IMR-90 (cell line): ENCODE results near the gene SPON1. TPM values are rescaled to one million over a fixed set of nuclear protein-coding genes. Genes with fewer than 3 reads are reported as not detected.

Source experiments
- ATAC-seq: fragments of 200-7000 bp; cut with Tn5 transposase; 2 replicates; pipeline ENCODE4 v1.9.1; 2020; ENCODE audit warnings: low read depth, mild to moderate bottlenecking, moderate library complexity
- BruUV-seq: library from RNA; stranded (reverse); fragments of 400-500 nt; replicated peaks from 2 replicates; lab custom pipeline; 2021; lab: Mats Ljungman, UMichigan
- CTCF ChIA-PET: fragments of 300-600 bp; formaldehyde crosslinking; extraction: SDS; loops from one replicate; lab custom pipeline; 2021; ENCODE audit warnings: antibody characterized with exemption; lab: Yijun Ruan, JAX
- POLR2A ChIA-PET: fragments of 300-600 bp; sonication (Branson Sonifier 250); formaldehyde crosslinking; loops from one replicate; lab custom pipeline; 2022; ENCODE audit warnings: antibody characterized with exemption; ENCODE audit not compliant: unreplicated experiment; lab: Charles Lee
- DNase-seq: peaks from one replicate; pipeline ENCODE4 v3.0.0; 2013
- H2AFZ ChIP-seq: replicated peaks from 2 replicates; pipeline ENCODE3; 2013; ENCODE audit warnings: low read length, mild to moderate bottlenecking; ENCODE audit not compliant: poor library complexity
- H2AK5ac ChIP-seq: 2 replicates; pipeline ENCODE4 v1.6.1; 2013; ENCODE audit warnings: low read depth, low read length, inconsistent platforms
- H2AK9ac ChIP-seq: replicated peaks from 2 replicates; pipeline ENCODE3; 2013; ENCODE audit warnings: mild to moderate bottlenecking, low read depth, low read length, moderate library complexity; ENCODE audit not compliant: poor library complexity
- H2BK120ac ChIP-seq: 2 replicates; pipeline ENCODE4 v1.6.1; 2013; ENCODE audit warnings: low read depth, low read length, inconsistent platforms
- H2BK15ac ChIP-seq: 3 replicates; pipeline ENCODE4 v1.6.1; 2013; ENCODE audit warnings: low read depth, low read length, inconsistent platforms
- H2BK20ac ChIP-seq: 2 replicates; pipeline ENCODE4 v1.6.1; 2013; ENCODE audit warnings: low read depth, mild to moderate bottlenecking, inconsistent platforms, low read length, moderate library complexity
- H2BK5ac ChIP-seq: 2 replicates; pipeline ENCODE4 v1.6.1; 2013; ENCODE audit warnings: mild to moderate bottlenecking, low read depth, low read length, inconsistent platforms; ENCODE audit not compliant: poor library complexity, severe bottlenecking
- H3K14ac ChIP-seq: replicated peaks from 2 replicates; pipeline ENCODE4 v1.6.1; 2013; ENCODE audit warnings: low read depth, low read length, inconsistent platforms
- H3K18ac ChIP-seq: 2 replicates; pipeline ENCODE4 v1.6.1; 2013; ENCODE audit warnings: low read depth, low read length, control low read depth
- H3K23ac ChIP-seq: 2 replicates; pipeline ENCODE4 v1.6.1; 2013; ENCODE audit warnings: low read depth, low read length, inconsistent platforms
- H3K27ac ChIP-seq: 2 replicates; pipeline ENCODE4 v1.5.1; 2013; ENCODE audit warnings: mild to moderate bottlenecking, control low read depth, low read length; ENCODE audit not compliant: insufficient read depth
- H3K27me3 ChIP-seq: 2 replicates; pipeline ENCODE4 v1.6.1; 2013; ENCODE audit warnings: low read length; ENCODE audit not compliant: control insufficient read depth, insufficient read depth
- H3K36me3 ChIP-seq: 2 replicates; pipeline ENCODE4 v1.6.1; 2013; ENCODE audit warnings: low read length, mixed read lengths; ENCODE audit not compliant: control insufficient read depth, insufficient read depth
- H3K4ac ChIP-seq: 2 replicates; pipeline ENCODE4 v1.6.1; 2013; ENCODE audit warnings: low read depth, low read length, inconsistent platforms
- H3K4me1 ChIP-seq: 2 replicates; pipeline ENCODE4 v1.6.1; 2013; ENCODE audit warnings: low read length, mixed read lengths; ENCODE audit not compliant: control insufficient read depth, insufficient read depth
- H3K4me2 ChIP-seq: 2 replicates; pipeline ENCODE4 v1.6.1; 2013; ENCODE audit warnings: low read depth, mild to moderate bottlenecking, control low read depth, low read length, moderate library complexity
- H3K4me3 ChIP-seq: 2 replicates; pipeline ENCODE4 v1.5.1; 2013; ENCODE audit warnings: low read depth, mild to moderate bottlenecking, control low read depth, low read length, moderate library complexity; ENCODE audit not compliant: insufficient read depth
- H3K56ac ChIP-seq: 2 replicates; pipeline ENCODE4 v1.6.1; 2013; ENCODE audit warnings: low read length, inconsistent platforms; ENCODE audit not compliant: insufficient read depth; ENCODE audit errors: extremely low read depth
- H3K79me1 ChIP-seq, 2 experiments: 2 replicates each; pipeline ENCODE4 v1.6.1; 2013; ENCODE audit warnings: low read length in 2 of 2, inconsistent platforms in 1 of 2, low read depth in 1 of 2
- H3K9ac ChIP-seq: 2 replicates; pipeline ENCODE4 v1.6.1; 2013; ENCODE audit warnings: low read depth, low read length, control low read depth
- H3K9me1 ChIP-seq: 2 replicates; pipeline ENCODE4 v1.6.1; 2013; ENCODE audit warnings: low read length, inconsistent platforms; ENCODE audit not compliant: insufficient read depth
- H3K9me3 ChIP-seq: 2 replicates; pipeline ENCODE4 v1.6.1; 2013; ENCODE audit warnings: low read length; ENCODE audit not compliant: control insufficient read depth, insufficient read depth
- H4K20me1 ChIP-seq: 2 replicates; pipeline ENCODE4 v1.6.1; 2013; ENCODE audit warnings: low read length, inconsistent platforms; ENCODE audit not compliant: insufficient read depth
- H4K5ac ChIP-seq: 2 replicates; pipeline ENCODE4 v1.6.1; 2013; ENCODE audit warnings: mild to moderate bottlenecking, low read depth, low read length, control low read depth
- H4K8ac ChIP-seq, 2 experiments: 2 replicates each; pipeline ENCODE4 v1.6.1; 2013; ENCODE audit warnings: low read depth in 2 of 2, low read length in 2 of 2, control low read depth in 1 of 2, inconsistent platforms in 1 of 2
- H4K91ac ChIP-seq: 2 replicates; pipeline ENCODE4 v1.6.1; 2013; ENCODE audit warnings: low read depth, low read length, inconsistent platforms; ENCODE audit not compliant: insufficient read depth
- FOS ChIP-seq: fragments of 150-350 bp; IDR thresholded peaks from 2 replicates; pipeline ENCODE4 v1.6.1; 2016; ENCODE audit warnings: low read depth, low read length
- MAFK ChIP-seq: IDR thresholded peaks from 2 replicates; pipeline ENCODE4 v1.6.1; 2012; ENCODE audit warnings: low read depth, low read length, improper control_type of control experiment
- SMC3 ChIP-seq: fragments of 150-350 bp; IDR thresholded peaks from 2 replicates; pipeline ENCODE4 v1.6.1; 2016; ENCODE audit warnings: low read depth, mild to moderate bottlenecking, antibody characterized with exemption, low read length, moderate library complexity
- WGBS, 2 experiments: methylation state at CpG; one replicate each; pipeline versions ENCODE4 v1.1.5 to v1.1.7; 2013; ENCODE audit warnings: missing lambda C conversion rate in 2 of 2; ENCODE audit not compliant: insufficient read length in 1 of 2; ENCODE audit errors: extremely low coverage in 2 of 2; 5-methylcytosine and 5-hydroxymethylcytosine counted together
- dilution Hi-C: fragments of 300-500 bp; cut with HindIII; formaldehyde crosslinking; loops from one replicate; pipeline ENCODE4 v1.14.3; 2018; ENCODE audit warnings: low sequenced_read_pairs; ENCODE audit not compliant: unreplicated experiment
- in situ Hi-C: fragments of 300-500 bp; cut with MboI; formaldehyde crosslinking; loops from 3 replicates; pipeline ENCODE4 v1.14.3; 2019; ENCODE audit warnings: low sequenced_read_pairs, inconsistent platforms, mixed read lengths
- intact Hi-C: fragments of 100-400 bp; cut with micrococcal nuclease; formaldehyde crosslinking; loops from 2 replicates; pipeline ENCODE4 v1.10.0; 2022
- polyA plus RNA-seq, 3 experiments: library from polyadenylated mRNA; depleted of rRNA; stranded (reverse); fragments of >200 nt; gene quantifications; 2 replicates each; pipeline ENCODE4 v1.2.3, GENCODE V29; 2012; ENCODE audit warnings: low replicate concordance in 1 of 3
- total RNA-seq: library from RNA; depleted of rRNA; stranded (reverse); fragments of >200 nt; gene quantifications from 2 replicates; pipeline ENCODE4 v1.2.3, GENCODE V29; 2012

Gene SPON1
- total and polyA plus RNA-seq, 2 of the 4 experiments (the other 2 are of a cell fraction), result 0.62 to 0.72 TPM

DNA sequence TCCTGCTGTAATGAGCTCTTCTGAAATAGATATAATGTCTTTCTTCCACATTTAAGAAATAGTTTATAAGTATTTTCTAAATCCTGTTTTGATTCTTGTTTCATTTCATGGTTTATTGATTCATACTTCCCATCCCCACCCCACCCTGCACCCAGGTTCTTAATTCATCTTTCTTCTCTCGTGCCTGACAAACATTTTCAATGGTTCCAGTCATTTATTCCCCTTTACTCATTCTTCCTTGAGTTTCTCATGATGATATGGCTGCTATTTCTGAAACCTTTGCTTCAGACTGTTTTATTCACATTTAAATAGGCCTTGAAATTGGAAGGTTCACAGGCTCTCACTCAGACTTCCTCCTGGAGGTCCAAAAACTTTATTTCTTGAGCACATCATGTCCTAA lies 142.9 kb downstream of the SPON1 start:
- Histone ChIP-seq H3K14ac (no peak overlapping the region), H4K8ac (no peak overlapping the region), H3K36me3 (no peaks in the 10 kb centered on the region), H3K27ac (no peak overlapping the region), H3K79me1 (no peaks in the 10 kb centered on the region), H4K91ac (no peak overlapping the region), H2AFZ (no peak overlapping the region), H3K27me3 (no peaks in the 10 kb centered on the region; the same call in 1 of the 2 replicates), H2AK9ac (no peak overlapping the region), H3K4ac (no peak overlapping the region), H3K4me2 (no peak overlapping the region), H2BK5ac (no peak overlapping the region), H2BK20ac (no peak overlapping the region), H2BK120ac (no peak overlapping the region), H3K18ac (no peak overlapping the region), H3K4me3 (no peak overlapping the region), H3K56ac (no peak overlapping the region), H3K23ac (no peak overlapping the region), H2AK5ac (no peak overlapping the region), H4K20me1 (no peaks in the 10 kb centered on the region), H2BK15ac (no peak overlapping the region), H3K9me1 (no peaks in the 10 kb centered on the region), H3K9me3 (no peaks in the 10 kb centered on the region), H4K5ac (no peak overlapping the region), H3K4me1 (no peaks in the 10 kb centered on the region), H3K9ac (no peak overlapping the region)
- intact Hi-C loops, result no loop called here
- whole genome bisulfite sequencing, 2 experiments, result 40% methylated on average over 1 of the region's 1 CpG; no CpG with 5 or more reads in 1 of the 2 experiments
- ChIA-PET POLR2A (no interaction called here), CTCF (no interaction called here)
- BruUV-seq, result no TSS peak
- in situ Hi-C loops, result no loop called here
- DNase-seq (no peak), ATAC-seq (no peak)
- TF ChIP-seq FOS, result no peak
- no peak for TF ChIP-seq MAFK
- no peak for TF ChIP-seq SMC3
- dilution Hi-C loops, result no loop called here
